ENCODE data around the gene SLIT3. TPM values are rescaled to one million over a fixed set of nuclear protein-coding genes. Genes with fewer than 3 reads are reported as not detected.

SLIT3 gene
- total RNA-seq, 2 experiments from 2014 or later, result 5.4 to 7.3 TPM

DNA sequence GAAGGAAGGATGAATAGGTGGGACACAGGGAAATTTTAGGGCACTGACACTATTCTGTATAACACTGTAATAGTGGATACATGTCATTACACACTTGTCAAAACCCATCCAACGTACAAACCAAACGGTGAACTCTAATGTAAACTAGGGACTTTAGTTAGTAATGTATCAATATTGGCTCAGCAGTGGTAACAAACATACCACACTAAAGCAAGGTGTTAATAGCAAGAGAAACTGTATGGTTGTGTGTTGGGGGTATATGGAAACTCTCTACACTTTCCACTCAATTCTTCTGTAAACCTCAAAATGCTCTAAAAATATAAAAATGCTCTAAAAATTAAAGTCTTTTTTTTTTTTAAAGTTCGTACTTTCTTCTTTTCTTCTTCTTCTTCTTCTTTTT is 428.7 kb downstream of the SLIT3 start:
- DNase-seq (no peak), ATAC-seq (peak; percentile 54)
- H3K9me3 Mint-ChIP-seq (ENCODE audit: low read depth), result no peaks in the 10 kb centered on the region
- ChIA-PET CTCF (no interaction called here), POLR2A (no interaction called here)
- no peak overlapping the region for H3K27ac Mint-ChIP-seq
- intact Hi-C loops (cut with DNase I, micrococcal nuclease), result loop anchor here in 1 of 2 experiments (10.0 kb wide), 1 partner anchor 127 kb away; no protein-coding TSS in a partner anchor
- no peaks in the 10 kb centered on the region for H3K36me3 Mint-ChIP-seq (ENCODE audit: low read depth)
- H3K4me1 Mint-ChIP-seq, result peaks cover 5% of the 10 kb centered on the region
- peaks cover 16% of the 10 kb centered on the region for H3K27me3 Mint-ChIP-seq
- H3K4me3 Mint-ChIP-seq, result no peak overlapping the region

DNA sequence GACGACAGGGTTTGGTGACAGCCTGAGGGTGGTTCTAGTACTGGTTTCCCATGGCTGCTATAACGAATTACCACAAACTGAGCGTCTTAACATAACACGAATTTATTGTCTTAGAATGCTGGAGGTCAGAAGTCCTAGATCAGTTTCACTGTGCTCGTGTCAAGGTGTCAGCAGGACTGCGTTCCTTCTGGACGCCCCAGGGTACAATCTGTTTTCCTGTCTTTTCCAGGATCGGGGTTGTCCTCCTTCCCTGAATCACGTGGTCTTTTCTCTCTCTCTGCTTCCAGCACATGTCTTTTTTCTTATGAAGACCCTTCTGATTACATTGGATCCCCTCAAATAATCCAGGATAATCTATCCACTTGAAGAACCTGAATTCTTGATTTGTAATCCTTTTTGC is 430.0 kb downstream of the SLIT3 start:
- intact Hi-C loops (cut with DNase I, micrococcal nuclease), result loop anchor here in 1 of 2 experiments (10.0 kb wide), 1 partner anchor 126 kb away; no protein-coding TSS in a partner anchor
- POLR2A ChIA-PET, result no interaction called here
- ATAC-seq, result no peak
- Mint-ChIP-seq H3K27me3 (peaks cover 6% of the 10 kb centered on the region), H3K27ac (no peak overlapping the region), H3K36me3 (ENCODE audit: low read depth) (no peaks in the 10 kb centered on the region), H3K9me3 (ENCODE audit: low read depth) (no peaks in the 10 kb centered on the region), H3K4me1 (peaks cover 8% of the 10 kb centered on the region), H3K4me3 (no peak overlapping the region)
- no peak for DNase-seq
- CTCF ChIA-PET, result interaction anchor here (1.0 kb wide), 1 partner anchor 9 kb away, joined by 3 read pairs; no protein-coding TSS in a partner anchor

DNA sequence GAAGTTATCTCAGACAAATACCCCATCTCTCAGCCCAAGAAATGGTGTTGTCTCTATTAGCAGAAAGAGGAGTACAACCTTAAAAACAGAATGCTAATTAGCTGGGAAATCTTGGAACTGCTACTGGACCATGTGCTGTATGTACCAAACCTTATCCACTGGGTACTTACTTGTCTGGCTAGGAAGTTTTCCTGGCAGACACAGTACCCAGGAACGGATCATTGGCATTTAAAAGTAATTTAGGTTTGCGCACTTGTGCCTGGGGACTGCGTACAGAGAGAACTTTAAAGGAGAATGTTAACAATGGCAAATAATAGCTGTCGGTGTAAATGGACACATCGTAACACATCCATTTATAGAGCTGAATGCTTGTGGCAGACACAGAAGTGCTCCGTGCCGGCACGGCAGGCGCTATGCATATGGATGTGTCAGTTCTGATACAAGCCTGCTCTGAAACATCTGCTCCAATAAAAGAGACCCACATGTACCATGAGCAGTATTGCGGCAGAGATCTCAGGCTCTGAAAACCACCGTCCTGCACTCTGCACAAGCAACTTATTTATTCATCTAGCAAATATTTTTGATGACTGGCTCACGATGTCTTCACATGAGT is 431.2 kb downstream of the SLIT3 start:
- Mint-ChIP-seq H3K4me1 (peaks cover 6% of the 10 kb centered on the region), H3K36me3 (ENCODE audit: low read depth) (no peaks in the 10 kb centered on the region), H3K27me3 (peaks cover 3% of the 10 kb centered on the region), H3K9me3 (ENCODE audit: low read depth) (no peaks in the 10 kb centered on the region), H3K27ac (no peak overlapping the region), H3K4me3 (no peak overlapping the region)
- intact Hi-C loops (cut with DNase I, micrococcal nuclease), result loop anchor here in 1 of 2 experiments (10.0 kb wide), 1 partner anchor 125 kb away; no protein-coding TSS in a partner anchor
- DNase-seq (no peak), ATAC-seq (no peak)
- ChIA-PET POLR2A (no interaction called here), CTCF (interaction anchor here (1.0 kb wide), 1 partner anchor 10 kb away, joined by 3 read pairs; no protein-coding TSS in a partner anchor)

DNA sequence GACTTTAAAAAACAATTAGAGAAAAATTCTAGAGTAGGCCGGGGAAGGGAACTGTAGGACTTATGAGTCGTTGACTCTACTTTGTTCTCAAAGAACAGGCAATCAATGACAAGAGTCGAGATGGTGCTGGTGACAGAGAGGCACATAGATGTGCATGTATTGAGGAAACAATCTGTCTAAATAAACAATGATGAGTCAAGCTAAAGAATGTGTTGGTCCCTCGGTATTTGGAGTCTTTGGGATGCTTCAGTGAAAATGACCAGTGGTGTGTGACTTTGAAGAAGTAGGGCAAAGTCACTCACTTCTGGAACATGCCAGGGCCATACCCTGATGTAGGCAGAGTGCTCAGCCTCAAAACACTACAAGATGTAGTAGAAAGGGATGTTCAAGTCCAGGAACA is 433.7 kb downstream of the SLIT3 start:
- no peak overlapping the region for H3K4me3 Mint-ChIP-seq
- no peaks in the 10 kb centered on the region for H3K27me3 Mint-ChIP-seq
- no peaks in the 10 kb centered on the region for H3K9me3 Mint-ChIP-seq (ENCODE audit: low read depth)
- no peak overlapping the region for H3K27ac Mint-ChIP-seq
- ATAC-seq, result peak; percentile 36
- intact Hi-C loops (cut with DNase I, micrococcal nuclease), result no loop called here
- ChIA-PET POLR2A (no interaction called here), CTCF (no interaction called here)
- no peak for DNase-seq
- H3K4me1 Mint-ChIP-seq, result peaks cover 6% of the 10 kb centered on the region
- no peaks in the 10 kb centered on the region for H3K36me3 Mint-ChIP-seq (ENCODE audit: low read depth)

DNA sequence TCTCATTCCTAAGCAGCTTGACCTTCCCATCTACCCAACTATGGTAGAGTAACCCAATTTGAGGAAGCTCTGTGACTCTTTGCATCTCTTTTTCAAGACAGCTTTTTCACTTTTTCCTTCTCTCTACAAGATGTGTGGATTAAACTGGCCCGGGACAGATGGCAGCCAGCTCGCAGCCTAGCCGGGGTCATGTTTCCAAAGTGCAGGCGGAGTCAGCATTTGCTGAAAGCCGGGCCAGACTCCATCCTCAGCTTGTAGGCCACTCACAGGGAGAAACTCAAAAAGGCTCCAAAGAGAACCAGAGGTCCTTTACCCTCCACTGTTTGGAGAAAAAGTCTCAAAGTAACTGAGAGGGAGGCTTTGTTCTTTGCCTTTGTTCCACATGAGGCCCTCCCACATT is 435.0 kb downstream of the SLIT3 start:
- intact Hi-C loops (cut with DNase I, micrococcal nuclease), result no loop called here
- Mint-ChIP-seq H3K9me3 (ENCODE audit: low read depth) (no peaks in the 10 kb centered on the region), H3K27me3 (peaks cover 3% of the 10 kb centered on the region), H3K4me3 (no peak overlapping the region), H3K4me1 (peaks cover 3% of the 10 kb centered on the region), H3K27ac (no peak overlapping the region), H3K36me3 (ENCODE audit: low read depth) (no peaks in the 10 kb centered on the region)
- CTCF ChIA-PET, result no interaction called here
- ATAC-seq, result no peak
- POLR2A ChIA-PET, result no interaction called here
- no peak for DNase-seq

DNA sequence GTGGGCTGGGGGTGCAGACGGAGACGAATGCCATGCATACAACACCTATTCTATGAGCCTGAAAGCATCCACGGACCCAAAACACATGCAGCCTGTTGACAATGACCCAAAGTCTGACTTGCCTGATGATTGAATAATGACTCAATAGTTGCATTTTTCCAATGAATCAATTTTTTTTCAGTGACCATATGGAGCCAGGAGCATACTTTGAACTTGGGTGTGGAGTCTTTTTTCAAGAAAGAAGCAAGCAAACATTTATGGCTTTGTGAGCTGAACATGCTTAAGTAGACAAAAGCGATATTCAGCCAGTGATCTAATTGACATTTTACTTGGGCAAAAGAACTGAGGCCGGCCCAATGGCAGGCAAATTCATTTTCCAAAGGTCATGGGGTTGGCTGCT is 437.9 kb downstream of the SLIT3 start:
- H3K4me3 Mint-ChIP-seq, result no peak overlapping the region
- H3K27me3 Mint-ChIP-seq, result peaks cover 7% of the 10 kb centered on the region
- H3K9me3 Mint-ChIP-seq (ENCODE audit: low read depth), result no peaks in the 10 kb centered on the region
- no peak for ATAC-seq
- no peak for DNase-seq
- peaks cover 3% of the 10 kb centered on the region for H3K4me1 Mint-ChIP-seq
- H3K27ac Mint-ChIP-seq, result no peak overlapping the region
- intact Hi-C loops (cut with DNase I, micrococcal nuclease), result no loop called here
- H3K36me3 Mint-ChIP-seq (ENCODE audit: low read depth), result no peaks in the 10 kb centered on the region
- ChIA-PET POLR2A (no interaction called here), CTCF (no interaction called here)

DNA sequence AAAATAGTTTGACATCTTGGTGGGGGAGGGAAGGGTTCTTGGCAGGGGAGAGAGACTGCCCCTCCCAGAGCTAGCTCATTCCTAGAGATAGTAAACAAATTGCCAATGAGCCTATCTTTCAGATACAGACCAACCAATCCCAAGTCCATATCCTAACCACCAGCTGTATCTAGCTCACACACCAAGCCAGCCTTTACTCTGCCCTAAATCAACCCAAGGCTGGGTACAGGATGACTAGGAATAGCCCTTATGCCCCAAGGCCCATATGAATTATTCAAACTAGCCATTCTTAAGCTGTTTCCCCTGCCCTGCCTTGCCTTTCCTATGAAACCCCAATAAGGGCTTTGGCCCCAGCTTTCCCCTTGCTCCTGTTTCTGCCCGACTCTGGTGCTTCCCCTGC is 440.4 kb downstream of the SLIT3 start:
- no peak overlapping the region for H3K27ac Mint-ChIP-seq
- no peaks in the 10 kb centered on the region for H3K9me3 Mint-ChIP-seq (ENCODE audit: low read depth)
- no peaks in the 10 kb centered on the region for H3K36me3 Mint-ChIP-seq (ENCODE audit: low read depth)
- DNase-seq, result no peak
- intact Hi-C loops (cut with DNase I, micrococcal nuclease), result no loop called here
- H3K27me3 Mint-ChIP-seq, result peaks cover 7% of the 10 kb centered on the region
- CTCF ChIA-PET, result interaction anchor here (1.2 kb wide), 1 partner anchor 14 kb away, joined by 3 read pairs; no protein-coding TSS in a partner anchor
- no peaks in the 10 kb centered on the region for H3K4me1 Mint-ChIP-seq
- POLR2A ChIA-PET, result no interaction called here
- no peak for ATAC-seq
- H3K4me3 Mint-ChIP-seq, result no peak overlapping the region

DNA sequence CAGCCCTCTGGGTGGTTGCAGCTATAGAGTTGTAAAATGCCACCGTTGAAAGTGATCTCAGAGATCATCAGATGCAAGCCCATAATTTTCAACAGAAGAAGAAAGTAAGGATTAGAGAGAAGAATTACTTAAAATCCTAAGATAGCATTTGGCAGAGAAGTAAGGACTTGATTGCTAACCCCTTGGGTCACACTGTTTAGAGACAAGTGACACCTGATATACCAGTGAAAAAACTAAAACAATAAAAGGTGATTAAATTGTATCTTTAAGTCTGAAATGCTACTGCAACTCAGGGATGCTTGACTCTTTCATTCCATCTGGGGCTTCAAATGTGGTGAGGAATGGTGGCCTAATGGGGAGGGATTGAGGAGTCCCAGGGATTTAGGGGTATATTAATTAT is 440.9 kb downstream of the SLIT3 start:
- CTCF ChIA-PET, result interaction anchor here (1.2 kb wide), 1 partner anchor 14 kb away, joined by 3 read pairs; no protein-coding TSS in a partner anchor
- intact Hi-C loops (cut with DNase I, micrococcal nuclease), result no loop called here
- Mint-ChIP-seq H3K27ac (no peak overlapping the region), H3K27me3 (peaks cover 8% of the 10 kb centered on the region), H3K4me1 (peaks cover 4% of the 10 kb centered on the region), H3K36me3 (ENCODE audit: low read depth) (no peaks in the 10 kb centered on the region), H3K9me3 (ENCODE audit: low read depth) (no peaks in the 10 kb centered on the region), H3K4me3 (no peak overlapping the region)
- DNase-seq (no peak), ATAC-seq (no peak)
- POLR2A ChIA-PET, result no interaction called here

DNA sequence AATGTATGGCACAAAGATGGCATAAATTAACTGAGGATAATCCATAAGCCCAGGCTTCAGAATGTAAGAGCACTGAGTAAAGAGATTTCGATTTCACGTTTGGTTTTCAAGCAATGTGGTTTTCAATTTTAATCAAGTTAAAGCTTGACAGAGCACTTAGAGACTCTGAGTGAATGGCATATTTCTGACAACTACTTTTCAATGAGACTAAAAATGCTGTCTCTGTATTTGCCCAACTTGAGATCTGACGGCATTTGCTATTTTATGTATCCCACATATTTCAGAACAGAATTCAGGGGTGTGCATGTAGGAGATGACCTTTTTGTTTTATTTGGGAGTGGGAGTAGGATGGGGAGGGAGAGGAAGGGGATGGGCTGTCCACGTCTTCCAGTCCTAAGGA is 441.5 kb downstream of the SLIT3 start:
- intact Hi-C loops (cut with DNase I, micrococcal nuclease), result no loop called here
- Mint-ChIP-seq H3K27ac (no peak overlapping the region), H3K4me3 (no peak overlapping the region)

DNA sequence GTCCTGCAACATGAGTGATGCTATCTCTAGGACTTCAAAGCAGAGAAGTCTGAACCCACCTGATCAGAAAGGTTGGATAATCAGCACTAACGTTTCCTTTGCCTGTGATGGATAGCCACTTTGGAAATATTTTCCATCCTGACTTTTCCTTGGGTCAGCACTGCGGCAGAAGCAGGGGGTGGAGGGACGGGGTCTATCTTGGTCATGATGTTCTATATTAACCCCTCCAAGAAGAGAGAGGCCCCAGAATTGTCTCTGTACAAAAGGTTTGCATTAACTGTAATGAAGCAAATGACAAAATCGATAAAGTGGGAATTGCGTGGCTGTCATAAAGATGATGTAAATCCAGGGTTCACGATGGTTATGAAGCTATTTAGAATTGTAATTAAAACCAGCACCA is 441.9 kb downstream of the SLIT3 start:
- no peak overlapping the region for H3K4me3 Mint-ChIP-seq
- intact Hi-C loops (cut with DNase I, micrococcal nuclease), result no loop called here
- H3K27me3 Mint-ChIP-seq, result peaks cover 8% of the 10 kb centered on the region
- no peaks in the 10 kb centered on the region for H3K36me3 Mint-ChIP-seq (ENCODE audit: low read depth)
- no peaks in the 10 kb centered on the region for H3K9me3 Mint-ChIP-seq (ENCODE audit: low read depth)
- H3K4me1 Mint-ChIP-seq, result peaks cover 11% of the 10 kb centered on the region
- CTCF ChIA-PET, result no interaction called here
- DNase-seq (no peak), ATAC-seq (no peak)
- H3K27ac Mint-ChIP-seq, result no peak overlapping the region
- POLR2A ChIA-PET, result no interaction called here

More for the DNA sequence above, 441.5 kb downstream of the SLIT3 start:
- H3K9me3 Mint-ChIP-seq (ENCODE audit: low read depth), result no peaks in the 10 kb centered on the region
- DNase-seq, result no peak
- H3K4me1 Mint-ChIP-seq, result peaks cover 7% of the 10 kb centered on the region
- CTCF ChIA-PET, result interaction anchor here (1.2 kb wide), 1 partner anchor 13 kb away, joined by 3 read pairs; no protein-coding TSS in a partner anchor
- no peak for ATAC-seq
- H3K27me3 Mint-ChIP-seq, result peaks cover 8% of the 10 kb centered on the region
- H3K36me3 Mint-ChIP-seq (ENCODE audit: low read depth), result no peaks in the 10 kb centered on the region
- POLR2A ChIA-PET, result no interaction called here

DNA sequence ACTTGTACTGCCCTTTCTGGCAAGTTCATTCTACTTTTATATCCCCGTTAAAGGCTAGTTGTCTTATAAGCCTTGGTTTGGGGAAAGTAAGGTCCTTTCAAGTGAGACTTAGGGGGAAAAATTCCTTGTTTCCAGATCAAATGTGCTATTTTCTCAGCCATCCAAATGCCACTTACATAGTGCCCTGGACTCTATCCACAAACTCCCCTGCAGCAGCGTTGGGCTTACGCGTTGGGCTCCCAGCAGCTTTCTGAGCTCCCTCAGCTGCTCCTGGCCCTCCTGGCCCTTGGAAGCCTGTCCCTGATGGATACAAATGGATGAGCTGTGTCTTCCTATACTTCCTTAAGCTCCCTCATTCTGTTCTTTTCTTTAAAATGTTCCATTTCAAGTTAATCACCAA is 442.6 kb downstream of the SLIT3 start:
- peaks cover 8% of the 10 kb centered on the region for H3K27me3 Mint-ChIP-seq
- POLR2A ChIA-PET, result no interaction called here
- no peak for ATAC-seq
- intact Hi-C loops (cut with DNase I, micrococcal nuclease), result no loop called here
- H3K9me3 Mint-ChIP-seq (ENCODE audit: low read depth), result no peaks in the 10 kb centered on the region
- no peaks in the 10 kb centered on the region for H3K36me3 Mint-ChIP-seq (ENCODE audit: low read depth)
- H3K4me3 Mint-ChIP-seq, result no peak overlapping the region
- no peak for DNase-seq
- H3K4me1 Mint-ChIP-seq, result peaks cover 18% of the 10 kb centered on the region
- CTCF ChIA-PET, result interaction anchor here (1.2 kb wide), 1 partner anchor 179 kb away, joined by 5 read pairs; no protein-coding TSS in a partner anchor
- no peak overlapping the region for H3K27ac Mint-ChIP-seq

DNA sequence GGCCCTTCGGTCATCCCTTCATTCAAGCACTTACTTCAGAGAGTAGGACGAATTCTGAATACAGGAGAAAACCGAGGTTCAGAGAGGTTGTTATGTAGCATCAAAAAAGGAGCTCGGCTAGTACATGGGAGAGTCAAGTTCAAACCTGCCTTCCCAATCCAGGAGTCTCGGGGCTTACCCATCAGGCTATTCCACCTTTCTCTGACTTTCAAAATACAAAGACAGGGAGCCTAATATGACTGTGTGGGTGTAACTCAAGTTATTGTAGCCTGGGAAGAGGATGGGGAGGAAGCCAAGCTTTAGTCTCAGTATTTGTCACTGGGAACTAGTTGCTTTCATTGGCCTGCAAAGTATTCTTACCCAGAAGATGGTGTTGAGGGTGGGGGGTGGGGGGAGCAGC is 447.0 kb downstream of the SLIT3 start:
- Mint-ChIP-seq H3K27ac (peak overlapping the region; percentile 13), H3K4me1 (peaks cover 43% of the 10 kb centered on the region), H3K27me3 (peaks cover 4% of the 10 kb centered on the region), H3K4me3 (peak overlapping the region; percentile 49), H3K9me3 (ENCODE audit: low read depth) (no peaks in the 10 kb centered on the region), H3K36me3 (ENCODE audit: low read depth) (no peaks in the 10 kb centered on the region)
- POLR2A ChIA-PET, result no interaction called here
- intact Hi-C loops (cut with DNase I, micrococcal nuclease), result loop anchor here (5.0 kb wide), 2 partner anchors 62 to 107 kb away; no protein-coding TSS in a partner anchor
- DNase-seq (no peak), ATAC-seq (no peak)
- CTCF ChIA-PET, result interaction anchor here (0.6 to 1.2 kb wide), 4 partner anchors 9 to 1382 kb away, joined by 3 to 4 read pairs (median 3); no protein-coding TSS in a partner anchor

All from activated CD4-positive, alpha-beta T cell treated with anti-CD3 and anti-CD28 coated beads for 36 hours (primary cell).